GM15510 (cell line): ENCODE results near the gene ACLY.

ENCODE experiments used
- POLR2A ChIP-seq: IDR thresholded peaks from 3 replicates; pipeline ENCODE4 v1.6.1; 2011; ENCODE audit warnings: borderline replicate concordance; ENCODE audit not compliant: insufficient read length; ENCODE audit errors: extremely low read depth

Gene ACLY

DNA sequence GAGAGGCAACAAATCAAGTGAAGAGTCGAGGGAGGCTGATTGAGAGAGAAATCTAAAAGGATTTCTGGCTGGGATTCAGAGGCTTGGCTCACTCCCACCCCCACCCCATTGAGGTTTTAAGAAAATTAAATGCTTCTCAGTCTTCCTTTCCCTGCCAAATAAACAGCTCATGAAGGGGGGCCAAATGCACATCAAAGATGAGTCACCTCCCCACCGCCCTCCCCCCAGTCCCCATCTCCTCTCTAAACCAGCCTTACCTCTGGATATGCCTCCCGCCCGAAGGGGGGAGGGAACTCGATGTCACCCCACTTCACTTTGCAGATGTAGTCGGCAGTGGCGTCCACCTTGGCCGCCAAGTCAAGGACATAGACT lies 11.6 kb downstream of the ACLY start:
- no peak for TF ChIP-seq POLR2A

GRCh38 chr17:41906465-41907184 lies 12.1 kb downstream of the ACLY start:
- TF ChIP-seq POLR2A, result no peak

DNA sequence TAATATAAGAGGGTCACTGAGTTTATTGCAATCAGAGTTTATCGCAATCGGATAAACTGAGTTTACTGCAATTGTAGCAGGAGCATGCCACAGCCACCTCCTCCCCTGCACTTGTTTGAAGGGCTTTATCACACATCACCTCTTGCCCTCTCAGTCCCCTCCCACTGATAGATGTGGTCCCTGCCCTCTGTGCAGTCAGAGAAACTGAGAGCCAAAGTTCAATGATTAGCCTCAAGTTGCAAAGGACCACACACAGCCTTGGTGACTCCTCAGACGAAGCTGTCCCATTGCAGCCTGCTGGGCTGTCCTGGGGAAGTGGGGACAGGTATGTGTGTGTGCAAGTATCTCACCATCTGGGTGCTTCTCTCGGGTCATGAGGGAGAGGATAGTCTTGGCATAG lies 13.6 kb downstream of the ACLY start:
- TF ChIP-seq POLR2A, result no peak

DNA sequence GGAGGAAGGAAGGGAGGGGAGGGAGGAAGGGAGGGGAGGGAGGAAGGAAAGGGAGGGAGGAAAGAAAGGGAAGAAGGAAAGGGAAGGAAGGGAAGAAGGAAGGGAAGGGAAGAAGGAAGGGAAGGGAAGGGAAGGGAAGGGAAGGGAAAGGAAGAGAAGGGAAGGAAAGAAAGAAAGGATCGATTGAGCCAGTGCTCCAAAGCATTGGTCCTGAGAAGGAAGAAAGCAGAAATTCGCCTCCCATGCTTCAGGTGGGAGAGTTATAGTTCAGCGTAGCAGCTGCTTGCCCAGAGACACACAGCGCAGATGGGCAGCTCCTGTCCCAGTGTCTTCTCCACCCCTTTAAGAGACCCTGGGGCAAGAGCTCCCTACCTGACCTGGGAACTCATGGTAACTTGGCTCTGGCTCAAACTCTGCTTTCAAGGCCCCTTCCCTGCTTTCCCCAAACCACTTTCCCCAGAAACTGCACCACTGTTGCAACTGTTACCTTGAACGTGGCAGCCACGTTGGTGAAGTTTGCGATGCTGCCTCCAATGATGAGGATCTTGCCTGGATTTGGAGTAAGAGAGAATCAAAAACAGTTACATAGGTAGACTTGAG lies 14.4 kb downstream of the ACLY start:
- no peak for TF ChIP-seq POLR2A

DNA sequence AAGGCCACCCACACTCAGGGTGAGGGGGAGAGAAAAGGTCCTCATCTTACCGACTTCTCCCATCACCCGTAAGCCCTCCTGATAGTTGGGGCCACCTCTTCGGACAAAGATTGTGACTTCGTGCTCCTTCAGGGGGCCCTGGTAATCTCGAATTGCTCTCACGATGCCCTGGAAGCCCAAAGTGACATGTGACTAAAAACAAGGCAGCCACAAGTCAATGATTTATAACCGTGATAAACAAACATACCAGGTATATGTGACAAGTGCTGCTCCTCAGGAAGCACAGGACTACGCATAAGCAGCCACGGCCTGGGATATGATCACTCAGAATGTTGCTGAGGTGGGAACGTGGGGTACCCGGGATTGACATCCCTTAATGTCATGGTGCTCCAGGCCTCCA lies 17.1 kb downstream of the ACLY start:
- TF ChIP-seq POLR2A, result no peak

DNA sequence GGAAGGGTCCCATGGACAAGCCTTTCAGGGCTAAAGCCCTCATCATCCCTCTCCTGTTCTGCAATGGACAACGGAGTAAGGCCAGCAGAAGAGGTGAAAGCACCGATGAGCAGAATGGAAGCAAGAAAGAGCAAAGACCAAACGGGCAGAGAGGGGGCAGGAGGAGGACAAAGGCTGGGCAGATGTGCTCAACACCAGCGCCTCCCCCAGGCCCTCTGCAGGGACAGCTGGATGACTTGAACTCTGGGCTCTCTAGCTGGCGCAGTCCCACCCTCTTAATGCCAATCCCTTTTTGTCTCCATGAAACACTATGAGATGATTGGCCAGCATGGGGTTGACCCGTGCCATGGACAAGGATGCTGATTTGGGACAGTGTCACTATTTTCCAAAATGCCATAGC lies 22.0 kb downstream of the ACLY start:
- no peak for TF ChIP-seq POLR2A

DNA sequence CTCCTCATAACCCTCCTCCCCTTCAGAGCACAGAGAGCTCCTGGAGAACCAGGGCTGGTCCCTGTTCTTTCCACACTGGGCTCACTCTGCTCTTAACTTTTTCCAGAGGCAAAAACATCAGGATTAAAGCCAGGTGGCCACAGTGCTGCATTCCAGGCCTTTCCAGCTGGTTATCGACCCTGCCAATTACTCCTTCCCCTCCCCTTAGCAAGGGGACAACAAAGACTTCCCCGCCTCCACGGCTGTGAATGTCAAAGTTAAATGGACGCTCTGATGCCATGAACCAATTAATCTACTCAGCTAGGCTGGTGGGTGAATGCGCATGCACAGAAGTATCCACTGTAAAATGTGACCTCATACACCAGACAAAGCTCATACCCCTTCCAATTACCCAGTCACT lies 23.1 kb downstream of the ACLY start:
- no peak for TF ChIP-seq POLR2A

DNA sequence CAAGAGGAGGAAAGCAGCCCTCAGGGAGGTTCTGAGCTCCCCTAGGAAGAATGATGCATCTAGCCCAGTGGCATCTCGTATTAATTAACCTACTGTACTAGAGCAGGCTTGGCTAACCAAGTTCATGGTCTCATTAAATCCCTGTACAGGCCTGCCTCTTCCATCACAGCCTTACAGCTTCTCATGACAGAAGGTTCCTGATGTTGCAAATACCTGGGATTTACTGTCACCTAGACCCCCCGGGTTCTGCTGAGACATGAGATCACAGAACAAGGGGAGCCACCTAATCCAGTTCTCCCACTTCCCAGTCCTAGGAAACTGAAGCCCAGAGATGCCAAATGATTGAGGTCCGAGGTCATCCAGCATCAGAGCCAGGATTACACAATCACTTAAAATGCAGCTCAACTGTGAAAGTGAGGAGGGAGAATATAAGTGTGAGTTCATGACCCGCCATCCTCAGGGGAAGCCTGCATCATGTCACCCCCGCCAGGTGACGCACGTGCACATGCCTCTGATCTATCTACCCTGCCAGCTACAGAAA lies 23.9 kb downstream of the ACLY start:
- no peak for TF ChIP-seq POLR2A

DNA sequence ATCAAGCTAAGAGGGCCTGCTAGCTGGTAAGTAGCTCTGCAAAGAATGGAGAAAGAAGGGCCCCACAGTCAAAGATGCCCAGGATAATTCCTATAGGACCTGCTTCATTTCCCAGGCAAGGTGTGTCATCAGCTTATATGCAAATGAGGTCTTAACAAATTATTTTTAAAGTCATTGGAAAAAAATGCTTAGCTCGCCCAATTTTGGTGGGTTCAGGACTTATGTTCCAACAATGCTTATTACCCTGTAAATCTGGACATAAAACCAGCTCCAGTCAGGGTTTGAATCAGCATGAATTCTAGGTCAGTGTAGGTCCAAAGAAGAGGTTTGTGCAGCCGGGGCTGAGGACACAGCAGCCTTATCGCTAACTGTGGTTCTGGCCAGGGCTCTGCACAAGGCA lies 25.4 kb downstream of the ACLY start:
- TF ChIP-seq POLR2A, result no peak

- no peak for TF ChIP-seq POLR2A
Measured at GRCh38 chr17:41892021-41892376, 26.8 kb downstream of the ACLY start.

DNA sequence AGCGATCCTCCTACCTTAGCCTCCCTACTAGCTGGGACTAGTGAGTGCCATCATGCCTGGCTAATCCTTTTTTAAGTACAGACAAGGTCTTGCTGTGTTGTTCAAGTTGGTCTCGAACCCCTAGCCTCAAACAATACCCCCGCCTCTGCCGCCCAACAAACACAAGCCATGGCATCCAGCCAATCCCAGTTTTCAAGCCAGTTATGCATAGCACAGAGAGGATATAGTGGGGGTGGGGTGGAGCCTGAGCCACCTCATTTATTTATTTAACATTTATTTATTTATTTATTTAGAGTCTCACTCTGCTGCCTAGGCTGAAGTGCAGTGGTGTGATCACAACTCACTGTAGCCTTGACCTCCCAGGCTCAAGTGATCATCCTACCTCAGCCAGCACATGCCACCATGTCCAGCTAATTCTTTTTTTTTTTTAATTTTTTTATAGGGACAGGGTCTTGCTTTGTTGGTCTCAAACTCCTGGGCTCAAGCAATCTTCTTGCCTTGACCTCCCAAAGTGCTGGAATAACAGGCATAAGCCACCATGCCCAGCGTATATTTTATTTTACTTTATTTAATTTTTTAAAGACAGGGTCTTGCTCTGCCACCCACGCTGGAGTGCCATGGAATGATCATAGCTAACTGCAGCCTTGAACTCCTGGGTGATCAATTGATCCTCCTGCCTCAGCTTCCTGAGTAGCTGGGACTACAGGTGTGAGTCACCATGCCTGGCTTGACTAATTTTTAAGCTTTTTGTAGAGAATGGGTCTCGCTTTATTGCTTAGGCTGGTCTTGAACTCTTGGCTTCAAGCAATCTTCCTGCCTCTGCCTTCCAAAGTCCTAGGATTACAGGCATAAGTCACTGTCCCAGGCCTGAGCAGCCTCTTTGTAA lies 27.4 kb downstream of the ACLY start:
- TF ChIP-seq POLR2A, result no peak

DNA sequence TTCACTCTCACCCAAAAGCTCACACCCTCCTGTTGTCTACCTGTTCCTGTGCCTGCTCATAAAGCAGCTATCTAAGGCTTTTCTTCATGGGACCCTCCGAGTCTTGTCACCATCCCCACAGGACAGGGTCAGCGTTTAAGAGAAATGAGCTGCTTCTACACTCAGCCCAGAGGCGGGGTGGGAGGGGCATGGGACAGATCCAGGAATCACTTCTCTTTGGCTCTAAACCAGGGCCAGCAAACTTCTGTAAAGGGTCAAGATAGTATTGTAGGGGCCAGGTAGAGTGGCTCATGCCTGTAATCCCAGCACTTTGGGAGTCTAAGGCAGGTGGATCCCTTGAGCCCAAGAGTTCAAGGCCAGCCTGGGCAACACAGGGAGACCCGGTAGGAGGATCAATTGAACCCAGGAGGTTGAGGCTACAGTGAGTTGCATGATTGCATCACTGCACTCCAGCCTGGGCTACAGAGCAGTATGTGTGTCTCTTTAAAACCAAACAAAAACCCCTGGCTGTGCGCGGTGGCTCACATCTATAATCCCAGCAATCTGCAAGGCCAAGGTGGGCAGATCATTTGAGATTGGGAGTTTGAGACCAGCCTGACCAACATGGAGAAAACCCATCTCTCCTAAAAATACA lies 30.3 kb downstream of the ACLY start:
- TF ChIP-seq POLR2A, result no peak

DNA sequence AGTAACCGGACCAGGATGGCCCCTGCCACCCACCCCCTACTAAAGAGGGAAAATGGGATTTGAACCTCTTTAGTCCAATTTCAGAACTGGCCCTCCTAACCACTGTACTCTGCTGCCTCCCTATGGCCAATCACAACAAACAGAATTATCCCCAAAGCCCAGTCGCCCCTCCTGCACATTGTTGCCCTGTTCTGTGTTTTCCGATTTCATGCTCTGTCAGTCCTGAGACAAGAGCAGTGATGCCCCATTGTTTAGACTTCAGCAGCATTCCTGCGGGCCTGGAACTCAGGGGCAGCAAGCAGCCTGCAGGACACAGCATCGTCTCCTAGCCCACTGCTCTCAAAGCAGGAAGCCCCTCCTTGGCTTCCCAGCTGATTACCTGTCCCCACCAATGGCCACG lies 33.0 kb downstream of the ACLY start:
- no peak for TF ChIP-seq POLR2A

- no peak for TF ChIP-seq POLR2A
Measured at GRCh38 chr17:41882756-41883155, 36.0 kb downstream of the ACLY start.

GRCh38 chr17:41880130-41880529 lies 38.6 kb downstream of the ACLY start:
- TF ChIP-seq POLR2A, result no peak

- no peak for TF ChIP-seq POLR2A
Measured at GRCh38 chr17:41873559-41874292, 45.0 kb downstream of the ACLY start.
